Measurements from ENCODE around the gene GABPA. TPM values are rescaled to one million over a fixed set of nuclear protein-coding genes. Genes with fewer than 3 reads are reported as not detected.
A peak's percentile ranks its signal among the peaks of the same experiment; 100 is the strongest.

Gene GABPA
- total RNA-seq (2021) (18.2 and 20.5 TPM in 2 replicates), Bru-seq, nascent RNA (percentile 77 among the genes with signal in this experiment), BruChase-seq, experiment 1, labeled RNA remaining after a 2-hour chase (percentile 81 among the genes with signal in this experiment), BruChase-seq, experiment 2, labeled RNA remaining after a 6-hour chase (percentile 89 among the genes with signal in this experiment)
- long read RNA-seq, full-length matches to known transcripts = 9 of 17 reads
- long read RNA-seq, partial matches to known transcripts = 0 of 17 reads
- long read RNA-seq, other reads (novel, unspliced or antisense) = 8 of 17 reads

GRCh38 chr21:25734904-25735645 lies at the start of gene GABPA, which contains the start of gene ATP5PF:
TSS of gene GABPA (plus strand) at chr21:25734972. CDS start at chr21:25741599, 6,627 bp downstream.
TSS of gene ATP5PF (minus strand) at chr21:25734904. CDS start at chr21:25729794, 5,110 bp downstream.
- CTCF ChIA-PET = interaction anchor here (0.6 kb wide), 1 partner anchor 171 kb away, joined by 3 read pairs; no protein-coding TSS in a partner anchor
- no peaks in the 10 kb centered on the region for H3K36me3 ChIP-seq (ENCODE audit: low read depth)
- peak within 1 kb of the TSS; percentile 94 for H3K4me3 ChIP-seq
- H4K20me1 ChIP-seq (ENCODE audit: insufficient read depth) = no peaks in the 10 kb centered on the region; the same call in 1 of the 2 replicates
- POLR2A ChIA-PET (ENCODE audit: unreplicated experiment) = no interaction called here
- H3K4me1 ChIP-seq (replicated peaks; ENCODE audit: insufficient read depth) = peaks cover 13% of the 10 kb centered on the region; the same call in 1 of the 2 replicates
- intact Hi-C loops (cut with micrococcal nuclease; ENCODE audit: unreplicated experiment) = loop anchor here (1.0 kb wide), 1 partner anchor 127 kb away; no protein-coding TSS in a partner anchor
- peaks cover 11% of the 10 kb centered on the region; the same call in 1 of the 2 replicates for H3F3A ChIP-seq (ENCODE audit: insufficient read depth, low read depth)
- H3K27ac ChIP-seq = peak within 1 kb of the TSS; percentile 98
- peak; percentile 90 to 93 for DNase-seq
- peaks cover 76% of the 10 kb centered on the region for H3K79me2 ChIP-seq (ENCODE audit: low read depth)
- no peak for TF ChIP-seq EZH2 (IDR thresholded peaks at IDR 0.05; ENCODE audit: low read depth)
- TF ChIP-seq CTCF (conservative IDR thresholded peaks at IDR 0.05) = no peak; the same call in 1 of the 2 replicates
- peak within 1 kb of the TSS; percentile 90 for H2AFZ ChIP-seq
- no peaks in the 10 kb centered on the region for H3K9me2 ChIP-seq (ENCODE audit: insufficient read depth)
- H3K4me2 ChIP-seq = peak within 1 kb of the TSS; percentile 95
- H3K9me3 ChIP-seq (ENCODE audit: insufficient read depth, low read depth) = no peaks in the 10 kb centered on the region
- no peaks in the 10 kb centered on the region for H3K27me3 ChIP-seq (ENCODE audit: insufficient read depth, low read depth)
- no TSS peak for BruUV-seq (replicated peaks)

- H3K4me2 ChIP-seq = no peak overlapping the region
- TF ChIP-seq EZH2 (IDR thresholded peaks at IDR 0.05; ENCODE audit: low read depth) (no peak), CTCF (conservative IDR thresholded peaks at IDR 0.05) (no peak)
- DNase-seq = no peak
- CTCF ChIA-PET = no interaction called here
- POLR2A ChIA-PET (ENCODE audit: unreplicated experiment) = no interaction called here
- no peaks in the 10 kb centered on the region for H3F3A ChIP-seq (ENCODE audit: insufficient read depth, low read depth)
- no peaks in the 10 kb centered on the region for H3K79me2 ChIP-seq (ENCODE audit: low read depth)
- H3K27me3 ChIP-seq (ENCODE audit: insufficient read depth, low read depth) = no peaks in the 10 kb centered on the region
- no peaks in the 10 kb centered on the region for H3K4me1 ChIP-seq (replicated peaks; ENCODE audit: insufficient read depth)
- H3K36me3 ChIP-seq (ENCODE audit: low read depth) = no peaks in the 10 kb centered on the region
- H3K27ac ChIP-seq = no peak overlapping the region
- H3K4me3 ChIP-seq = no peak overlapping the region
- no TSS peak for BruUV-seq (replicated peaks)
- intact Hi-C loops (cut with micrococcal nuclease; ENCODE audit: unreplicated experiment) = no loop called here
- no peaks in the 10 kb centered on the region for H3K9me2 ChIP-seq (ENCODE audit: insufficient read depth)
- H2AFZ ChIP-seq = no peak overlapping the region
- H3K9me3 ChIP-seq (ENCODE audit: insufficient read depth, low read depth) = no peaks in the 10 kb centered on the region
- no peaks in the 10 kb centered on the region for H4K20me1 ChIP-seq (ENCODE audit: insufficient read depth)
These were observed 47.0 kb upstream of the GABPA start for GRCh38 chr21:25687787-25688186.

GRCh38 chr21:25688275-25689155 lies 46.3 kb upstream of the GABPA start:
- Histone ChIP-seq H2AFZ (no peak overlapping the region), H3K36me3 (ENCODE audit: low read depth) (no peaks in the 10 kb centered on the region), H3F3A (ENCODE audit: insufficient read depth, low read depth) (no peaks in the 10 kb centered on the region), H4K20me1 (ENCODE audit: insufficient read depth) (no peaks in the 10 kb centered on the region), H3K9me2 (ENCODE audit: insufficient read depth) (no peaks in the 10 kb centered on the region), H3K27ac (no peak overlapping the region), H3K4me3 (no peak overlapping the region), H3K9me3 (ENCODE audit: insufficient read depth, low read depth) (no peaks in the 10 kb centered on the region), H3K79me2 (ENCODE audit: low read depth) (no peaks in the 10 kb centered on the region), H3K4me2 (no peak overlapping the region), H3K27me3 (ENCODE audit: insufficient read depth, low read depth) (no peaks in the 10 kb centered on the region), H3K4me1 (replicated peaks; ENCODE audit: insufficient read depth) (no peaks in the 10 kb centered on the region)
- ChIA-PET POLR2A (ENCODE audit: unreplicated experiment) (no interaction called here), CTCF (no interaction called here)
- TF ChIP-seq CTCF (conservative IDR thresholded peaks at IDR 0.05) = no peak
- TF ChIP-seq EZH2 (IDR thresholded peaks at IDR 0.05; ENCODE audit: low read depth) = no peak
- intact Hi-C loops (cut with micrococcal nuclease; ENCODE audit: unreplicated experiment) = no loop called here
- DNase-seq = no peak
- BruUV-seq (replicated peaks) = no TSS peak

All from PC-9 (cell line).